Activated T-cell treated with anti-CD3 and anti-CD28 coated beads for 1 hour (primary cell): ENCODE data around the gene LSR.

Experiments
- DNase-seq: peaks from one replicate; pipeline ENCODE4 v3.0.0-alpha.2; 2020; ENCODE audit warnings: low read depth

LSR gene

GRCh38 chr19:35247526-35248309 is 1.1 kb upstream of the LSR start:
- peak; percentile 50 for DNase-seq

GRCh38 chr19:35249146-35249847 is 495 bp downstream of the LSR start:
- no peak for DNase-seq

DNA sequence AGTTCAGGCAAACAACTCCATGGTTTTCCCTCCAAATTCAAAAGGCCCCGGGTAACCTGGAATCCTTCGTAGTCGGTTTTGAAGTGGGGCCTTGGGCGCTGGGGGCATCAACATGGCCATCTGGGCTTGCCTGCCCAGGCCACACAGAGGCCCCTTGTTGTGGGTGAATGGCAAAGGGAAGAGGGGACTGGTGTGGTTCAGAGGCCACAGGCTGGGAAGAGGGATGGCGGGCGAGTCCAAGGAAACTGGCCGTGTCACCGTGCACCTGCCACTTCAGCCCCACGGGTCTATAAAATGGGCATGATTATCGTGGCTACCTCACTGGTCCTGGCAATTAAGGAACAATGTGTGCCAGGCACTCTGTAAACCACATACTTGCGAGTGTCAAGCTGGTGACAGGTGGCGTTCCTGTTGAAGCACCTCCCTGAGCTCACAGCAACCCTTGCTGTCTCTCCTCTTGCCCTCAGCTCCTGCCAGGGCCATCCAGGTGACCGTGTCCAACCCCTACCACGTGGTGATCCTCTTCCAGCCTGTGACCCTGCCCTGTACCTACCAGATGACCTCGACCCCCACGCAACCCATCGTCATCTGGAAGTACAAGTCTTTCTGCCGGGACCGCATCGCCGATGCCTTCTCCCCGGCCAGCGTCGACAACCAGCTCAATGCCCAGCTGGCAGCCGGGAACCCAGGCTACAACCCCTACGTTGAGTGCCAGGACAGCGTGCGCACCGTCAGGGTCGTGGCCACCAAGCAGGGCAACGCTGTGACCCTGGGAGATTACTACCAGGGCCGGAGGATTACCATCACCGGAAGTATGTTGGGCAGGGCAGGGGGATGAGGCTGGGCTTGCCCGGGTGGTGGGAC is 1.3 kb downstream of the LSR start:
- DNase-seq, result no peak

DNA sequence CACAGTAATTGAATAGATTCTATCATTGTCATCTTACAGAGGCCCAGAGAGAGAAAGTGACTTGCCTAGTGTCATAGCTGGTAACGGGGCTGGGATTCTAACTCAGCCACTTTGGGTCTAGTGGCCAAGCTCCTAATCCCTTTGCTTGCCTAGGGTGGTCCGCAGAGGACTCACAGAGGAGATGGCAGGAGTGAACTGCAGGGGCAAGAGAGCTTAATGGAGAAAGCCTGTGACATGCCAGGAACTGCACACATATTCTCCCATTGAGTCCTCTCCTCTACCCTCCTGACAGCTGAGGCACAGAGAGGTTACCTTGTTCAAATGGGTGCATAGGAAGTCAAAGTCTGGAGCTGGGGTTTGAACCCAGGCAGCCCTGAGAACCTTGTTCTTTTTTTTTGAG is 2.7 kb downstream of the LSR start:
- DNase-seq, result no peak

DNA sequence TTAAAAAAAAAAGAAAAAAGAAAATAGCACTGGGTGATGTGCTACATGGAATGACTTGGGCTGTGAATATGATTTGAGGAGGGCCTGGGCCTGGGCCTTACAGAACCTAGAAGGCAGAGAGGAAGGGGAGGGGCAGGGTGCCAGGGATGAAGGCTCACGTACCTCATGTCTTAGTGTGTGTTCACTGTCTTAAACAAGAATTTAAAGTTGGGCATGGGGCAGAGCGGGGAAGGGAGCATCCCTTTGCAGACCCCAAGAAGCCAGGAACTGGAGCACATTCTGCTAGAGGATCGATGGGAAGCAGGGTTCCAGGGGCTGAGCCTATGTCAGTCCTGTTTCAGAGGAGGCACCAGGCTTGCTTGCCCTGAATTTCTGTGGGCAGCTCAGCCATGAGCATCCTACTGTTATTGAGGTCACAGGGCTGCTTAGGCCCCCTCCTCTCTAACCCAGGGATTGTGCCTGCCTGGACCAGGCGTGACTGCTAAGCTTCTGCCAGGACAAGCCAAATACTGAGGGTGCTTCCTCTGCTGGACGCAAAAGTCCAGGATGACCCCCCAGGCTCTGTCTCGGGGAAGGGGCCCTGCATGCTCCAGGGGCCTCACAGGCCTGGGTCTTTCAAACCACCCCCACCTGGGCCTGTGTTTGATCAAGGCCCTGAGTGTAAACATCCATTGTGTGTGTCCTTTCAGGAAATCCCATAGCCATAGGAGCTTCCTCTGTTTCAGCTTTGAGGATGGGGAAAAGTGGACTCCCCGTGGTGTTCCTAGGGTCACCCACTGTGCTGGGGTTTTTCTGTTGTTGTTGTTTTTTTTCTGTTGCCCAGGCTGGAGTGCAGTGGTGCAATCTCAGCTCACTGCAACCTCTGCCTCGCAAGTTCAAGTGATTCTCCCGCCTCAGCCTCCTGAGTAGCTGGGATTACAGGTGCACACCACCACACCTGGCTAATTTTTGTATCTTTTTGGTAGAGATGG is 4.8 kb downstream of the LSR start:
- DNase-seq, result no peak

GRCh38 chr19:35254341-35255297 is 5.8 kb downstream of the LSR start:
- no peak for DNase-seq

DNA sequence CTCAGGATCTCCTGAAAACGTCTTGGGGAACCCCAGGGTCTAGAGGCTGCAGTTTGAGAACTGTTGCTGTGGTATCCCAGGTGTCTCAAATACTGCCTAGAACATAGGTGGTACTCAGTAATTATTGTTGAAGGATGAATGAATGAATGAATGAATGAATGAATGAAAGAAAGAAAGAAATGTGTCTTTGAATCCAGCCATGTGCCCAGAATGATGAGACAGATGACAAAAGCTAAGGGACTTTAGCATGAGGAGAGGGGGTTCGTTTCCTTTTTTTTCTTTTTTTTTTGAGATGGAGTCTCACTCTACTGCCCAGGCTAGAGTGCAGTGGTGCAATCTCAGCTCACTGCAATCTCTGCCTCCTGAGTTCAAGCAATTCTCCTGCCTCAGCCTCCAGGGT is 7.8 kb downstream of the LSR start:
- DNase-seq, result no peak

DNA sequence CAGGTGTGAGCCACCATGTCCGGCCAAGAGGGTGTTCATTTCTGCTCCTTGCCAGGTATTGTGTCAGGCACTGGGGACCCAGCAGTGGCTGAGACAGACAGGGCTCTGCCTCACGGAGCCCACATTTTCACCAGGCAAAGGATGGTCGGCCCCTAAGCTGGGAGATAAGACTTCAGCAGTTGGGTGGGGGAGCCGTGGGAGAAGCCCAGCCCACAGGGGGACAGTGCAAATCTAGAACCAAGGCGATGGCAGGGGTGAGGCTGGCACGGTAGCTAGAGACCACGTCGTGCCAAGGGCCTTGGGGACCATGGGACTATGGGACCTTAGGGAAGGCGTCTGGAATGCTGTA is 8.3 kb downstream of the LSR start:
- no peak for DNase-seq

- no peak for DNase-seq
Measured at GRCh38 chr19:35260694-35261304, 12.0 kb downstream of the LSR start.

DNA sequence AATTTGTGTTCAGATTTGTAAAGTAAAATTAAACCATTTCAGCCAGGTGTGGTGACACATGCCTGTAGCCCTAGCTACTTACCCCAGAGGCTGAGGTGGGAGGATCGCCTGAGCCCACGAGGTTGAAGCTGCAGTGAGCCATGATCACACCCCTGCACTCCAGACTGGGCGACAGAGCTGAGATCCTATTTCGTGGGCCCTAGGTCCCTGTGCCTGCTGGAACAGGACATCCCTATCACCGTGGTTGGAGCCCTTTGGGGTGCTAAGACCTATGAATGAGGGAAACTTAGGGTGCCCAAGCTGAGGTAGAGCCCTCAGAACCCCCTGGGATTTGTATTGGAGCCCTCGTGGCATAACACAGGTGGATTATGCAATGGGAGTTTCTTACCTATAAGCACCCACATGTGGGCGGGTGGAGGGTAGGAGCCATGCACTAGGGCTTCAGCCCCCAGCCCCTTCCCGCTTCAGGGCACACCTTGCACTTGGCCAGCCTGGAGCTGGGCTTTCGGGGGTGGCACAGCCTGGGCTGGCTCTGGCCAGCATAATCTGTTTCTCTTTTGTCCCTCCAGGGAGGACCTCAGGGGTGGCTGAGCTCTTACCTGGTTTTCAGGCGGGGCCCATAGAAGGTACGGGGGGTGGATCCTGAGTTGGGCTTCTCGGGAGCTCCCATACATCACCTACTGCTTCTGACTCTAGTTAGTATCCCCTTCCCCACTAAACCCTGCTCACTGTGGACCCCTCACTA is 12.7 kb downstream of the LSR start:
- no peak for DNase-seq

DNA sequence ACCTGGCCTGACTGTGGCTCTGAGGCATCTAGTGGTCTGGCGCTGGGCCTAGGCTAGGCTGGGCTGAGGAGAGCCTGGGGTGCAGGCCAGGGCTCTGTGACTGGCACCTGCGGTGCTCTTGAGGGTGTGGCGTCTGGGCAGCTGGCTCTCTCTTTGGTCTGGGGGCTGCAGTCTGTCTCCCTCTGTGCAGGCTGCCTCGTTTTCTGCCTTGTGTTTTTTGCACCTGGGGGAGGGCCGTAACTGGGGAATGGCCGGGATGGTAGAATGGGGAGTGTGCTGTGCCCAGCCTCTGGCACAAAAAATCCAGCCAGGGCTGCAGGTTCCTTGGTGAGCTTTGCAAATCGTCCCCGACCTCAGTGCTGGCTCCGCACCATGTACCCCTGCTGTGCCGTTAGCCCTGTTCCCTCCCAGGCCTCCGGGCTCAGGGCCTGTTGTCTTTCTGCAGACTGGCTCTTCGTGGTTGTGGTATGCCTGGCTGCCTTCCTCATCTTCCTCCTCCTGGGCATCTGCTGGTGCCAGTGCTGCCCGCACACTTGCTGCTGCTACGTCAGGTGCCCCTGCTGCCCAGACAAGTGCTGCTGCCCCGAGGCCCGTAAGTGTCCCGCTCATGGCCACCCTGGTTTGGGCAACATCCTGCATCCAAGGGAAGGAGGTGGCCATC is 13.4 kb downstream of the LSR start:
- no peak for DNase-seq

DNA sequence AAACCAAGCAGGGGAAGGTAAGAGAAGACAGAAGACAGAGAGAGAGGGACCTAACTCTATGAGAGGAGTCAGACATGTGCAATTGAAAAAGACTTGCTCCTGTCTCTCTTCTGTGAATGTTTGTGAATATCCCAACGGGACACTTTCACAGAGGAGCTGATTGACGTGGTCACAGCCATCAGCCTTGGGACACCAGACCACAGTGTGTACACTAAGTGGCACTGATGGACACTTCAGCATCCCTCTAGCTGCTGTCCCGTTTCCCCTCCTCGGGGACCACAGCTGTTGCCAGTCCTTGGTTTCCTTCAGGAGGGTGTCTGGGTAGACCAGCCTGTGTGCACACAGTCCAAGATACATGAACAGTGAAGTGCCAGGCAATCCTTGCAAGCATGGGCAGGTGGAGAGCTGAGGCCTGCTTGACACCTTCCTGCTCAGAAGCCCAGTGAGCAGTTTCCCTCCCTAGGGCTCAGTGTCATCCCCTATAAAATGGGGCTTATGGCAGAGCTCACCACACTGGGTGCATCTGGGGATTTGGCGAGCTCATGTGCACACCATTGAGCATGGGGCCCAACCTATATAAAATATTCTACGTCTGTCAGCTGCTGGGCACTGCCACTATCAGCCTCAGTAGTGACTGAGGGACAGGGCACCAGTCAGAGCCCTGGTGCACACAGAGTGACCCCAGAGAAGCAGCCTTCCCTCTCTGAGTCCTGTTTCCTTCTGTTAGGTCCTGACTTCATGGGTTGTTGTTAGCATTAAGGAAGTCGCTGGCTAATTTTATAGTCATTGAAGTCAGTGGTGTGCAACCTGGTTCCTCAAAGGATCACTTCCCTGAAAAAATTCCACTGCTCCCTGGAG is 15.7 kb downstream of the LSR start:
- DNase-seq, result no peak

DNA sequence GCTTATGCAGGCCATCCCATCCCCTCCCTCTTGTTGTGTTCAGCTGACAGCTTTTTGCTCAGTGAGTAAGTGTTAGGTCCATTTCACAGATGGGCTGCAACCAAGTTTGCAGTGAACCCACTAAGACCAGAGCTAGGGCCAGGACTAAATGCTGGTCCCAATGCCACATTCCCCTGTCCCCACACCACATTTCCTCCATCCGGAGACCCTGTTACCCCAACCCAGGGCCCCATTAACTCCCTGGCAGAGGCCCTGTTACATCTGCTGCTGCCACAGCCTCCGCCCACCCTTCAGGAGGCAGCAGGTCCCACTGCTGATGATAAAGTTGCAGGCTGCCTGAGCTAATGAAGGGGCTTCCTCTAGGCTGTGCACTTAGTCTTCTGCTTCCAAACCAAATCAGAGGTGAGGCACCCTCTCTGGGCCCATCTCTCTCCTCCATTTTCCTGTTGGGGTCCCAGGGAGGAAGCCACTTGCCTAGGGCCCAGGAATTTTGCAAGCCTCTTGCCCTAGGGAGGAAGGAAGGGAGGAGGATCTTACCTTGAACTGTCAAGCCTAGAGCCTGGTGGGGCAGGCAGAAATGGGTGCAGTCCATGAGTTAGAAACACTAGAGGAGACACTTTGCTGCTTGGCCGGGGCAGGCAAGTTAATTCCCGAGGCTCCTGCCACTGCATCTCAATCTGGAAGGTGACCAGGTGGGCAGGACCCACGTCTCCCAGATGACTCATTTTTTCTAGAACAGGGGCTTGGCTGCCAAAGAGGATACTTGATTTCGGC is 16.5 kb downstream of the LSR start:
- DNase-seq, result no peak

DNA sequence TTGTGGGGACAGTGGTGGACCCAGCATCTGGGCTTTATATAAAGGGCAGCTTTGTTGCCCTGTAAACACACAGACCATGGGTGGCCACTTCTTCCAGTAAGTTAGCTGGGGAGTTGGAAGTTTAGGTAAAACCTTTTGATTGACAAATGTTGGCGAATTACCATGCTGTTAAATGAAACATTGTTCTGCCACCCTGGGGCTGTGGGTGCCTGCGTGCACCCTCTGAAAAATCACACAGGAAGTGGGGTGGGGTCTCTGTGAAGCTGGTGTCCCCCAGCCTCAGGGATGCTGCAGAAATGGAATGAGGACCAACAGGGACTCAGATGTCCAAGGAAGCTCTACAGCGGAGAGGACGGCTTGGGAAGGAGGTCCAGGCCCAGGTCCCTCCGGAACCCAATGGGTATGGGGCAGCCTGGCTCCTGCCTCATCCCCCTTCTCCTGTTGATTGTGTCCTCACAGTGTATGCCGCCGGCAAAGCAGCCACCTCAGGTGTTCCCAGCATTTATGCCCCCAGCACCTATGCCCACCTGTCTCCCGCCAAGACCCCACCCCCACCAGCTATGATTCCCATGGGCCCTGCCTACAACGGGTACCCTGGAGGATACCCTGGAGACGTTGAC is 17.2 kb downstream of the LSR start:
- DNase-seq, result no peak

DNA sequence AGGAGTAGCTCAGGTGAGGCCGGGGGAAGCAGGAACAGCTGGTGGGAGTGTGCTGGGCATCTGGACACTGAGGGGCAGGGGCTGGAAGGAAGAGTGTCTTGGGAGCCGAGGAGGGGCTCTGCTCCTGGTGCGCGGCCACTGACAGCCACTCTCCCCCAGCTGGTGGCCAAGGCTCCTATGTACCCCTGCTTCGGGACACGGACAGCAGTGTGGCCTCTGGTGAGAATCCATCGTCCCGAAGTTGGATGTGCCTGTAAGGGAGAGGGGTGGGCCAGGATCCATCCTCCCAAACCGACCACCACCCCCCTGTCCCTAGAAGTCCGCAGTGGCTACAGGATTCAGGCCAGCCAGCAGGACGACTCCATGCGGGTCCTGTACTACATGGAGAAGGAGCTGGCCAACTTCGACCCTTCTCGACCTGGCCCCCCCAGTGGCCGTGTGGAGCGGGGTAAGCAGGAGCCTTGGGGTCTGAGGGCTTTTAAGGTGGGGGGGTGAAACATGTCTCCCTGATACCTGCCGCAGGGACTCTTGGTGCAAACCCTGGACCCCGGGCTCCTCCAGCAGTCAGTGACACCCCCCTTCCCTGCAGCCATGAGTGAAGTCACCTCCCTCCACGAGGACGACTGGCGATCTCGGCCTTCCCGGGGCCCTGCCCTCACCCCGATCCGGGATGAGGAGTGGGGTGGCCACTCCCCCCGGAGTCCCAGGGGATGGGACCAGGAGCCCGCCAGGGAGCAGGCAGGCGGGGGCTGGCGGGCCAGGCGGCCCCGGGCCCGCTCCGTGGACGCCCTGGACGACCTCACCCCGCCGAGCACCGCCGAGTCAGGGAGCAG is 17.9 kb downstream of the LSR start:
- no peak for DNase-seq
